Measurements from ENCODE around the gene STK38L. TPM values are rescaled to one million over a fixed set of nuclear protein-coding genes. Genes with fewer than 3 reads are reported as not detected.

The STK38L gene
- total and polyA plus RNA-seq, 10 of the 15 experiments (the other 5 are each of a cell fraction or from before 2014, with no cell fraction given): 43.0 to 154 (median 115) TPM

DNA sequence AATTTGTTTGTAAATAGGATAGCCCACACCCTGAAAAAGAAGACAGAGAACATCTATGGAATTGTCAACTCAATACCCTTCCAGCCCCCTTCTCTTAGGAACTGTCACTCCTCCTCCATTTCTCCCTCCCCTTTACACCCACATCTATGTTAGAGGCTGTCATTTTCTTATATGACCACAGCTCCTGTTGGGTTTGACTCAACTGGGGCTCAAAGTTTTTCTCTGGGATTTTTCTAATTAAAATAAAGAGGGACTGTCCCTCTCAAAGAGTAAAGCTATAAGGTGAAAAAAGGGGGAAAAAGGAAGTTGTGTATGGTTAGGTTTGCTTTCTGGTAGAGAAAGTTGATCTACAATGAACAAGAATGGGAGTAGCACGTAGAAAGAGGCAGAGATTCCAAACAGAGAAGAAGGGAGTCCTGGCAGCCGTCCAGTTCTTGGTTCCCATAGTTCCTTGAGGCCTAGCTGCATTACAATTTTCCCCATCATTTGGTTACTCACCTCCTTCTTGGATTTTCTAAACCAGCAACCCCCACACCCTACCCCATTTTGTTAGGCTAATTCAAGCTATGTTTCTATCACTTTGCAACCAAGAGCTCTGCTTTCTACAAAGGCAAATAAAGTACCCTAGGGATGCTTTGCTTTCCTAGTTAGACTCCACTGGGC lies 44.3 kb upstream of the STK38L start (continued):
- TF ChIP-seq MEF2A (IDR thresholded peaks at IDR 0.05; ENCODE audit: insufficient read depth, low read depth, low read length) (no peak), ZNF207 (IDR thresholded peaks at IDR 0.05; ENCODE audit: borderline replicate concordance) (no peak), TARDBP (IDR thresholded peaks at IDR 0.05; ENCODE audit: borderline replicate concordance) (no peak), GATAD2B (conservative IDR thresholded peaks at IDR 0.05; ENCODE audit: low read depth) (no peak), NR2F1 (conservative IDR thresholded peaks at IDR 0.05) (no peak), BCL11A (IDR thresholded peaks at IDR 0.05; ENCODE audit: low read depth, low read length) (no peak), CREB1 (IDR thresholded peaks at IDR 0.05; ENCODE audit: low read depth) (no peak), IRF4 (IDR thresholded peaks at IDR 0.05; ENCODE audit: low read depth, low read length) (no peak), CHD4 (IDR thresholded peaks at IDR 0.05) (no peak), JUNB (IDR thresholded peaks at IDR 0.05) (peak; percentile 34; the same call in 1 of the 2 replicates), NFYA (IDR thresholded peaks at IDR 0.05; ENCODE audit: borderline replicate concordance, low read depth, low read length) (no peak), KDM1A (IDR thresholded peaks at IDR 0.05; ENCODE audit: borderline replicate concordance) (no peak), ETV6 (conservative IDR thresholded peaks at IDR 0.05 in 1 of 2, IDR thresholded peaks at IDR 0.05 in 1 of 2; ENCODE audit: borderline replicate concordance in 1 of 2, low read depth in 1 of 2) (no peak), HDAC6 (IDR thresholded peaks at IDR 0.05; ENCODE audit: unreplicated experiment) (no peak), RUNX3 (IDR thresholded peaks at IDR 0.05; ENCODE audit: low read length) (peak; percentile 74), ZNF24 (IDR thresholded peaks at IDR 0.05) (no peak)
- TF ChIP-seq, protein P1, sequence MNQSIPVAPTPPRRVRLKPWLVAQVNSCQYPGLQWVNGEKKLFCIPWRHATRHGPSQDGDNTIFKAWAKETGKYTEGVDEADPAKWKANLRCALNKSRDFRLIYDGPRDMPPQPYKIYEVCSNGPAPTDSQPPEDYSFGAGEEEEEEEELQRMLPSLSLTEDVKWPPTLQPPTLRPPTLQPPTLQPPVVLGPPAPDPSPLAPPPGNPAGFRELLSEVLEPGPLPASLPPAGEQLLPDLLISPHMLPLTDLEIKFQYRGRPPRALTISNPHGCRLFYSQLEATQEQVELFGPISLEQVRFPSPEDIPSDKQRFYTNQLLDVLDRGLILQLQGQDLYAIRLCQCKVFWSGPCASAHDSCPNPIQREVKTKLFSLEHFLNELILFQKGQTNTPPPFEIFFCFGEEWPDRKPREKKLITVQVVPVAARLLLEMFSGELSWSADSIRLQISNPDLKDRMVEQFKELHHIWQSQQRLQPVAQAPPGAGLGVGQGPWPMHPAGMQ (IDR thresholded peaks at IDR 0.05; ENCODE audit: borderline replicate concordance): no peak
- TF ChIP-seq, protein P2, sequence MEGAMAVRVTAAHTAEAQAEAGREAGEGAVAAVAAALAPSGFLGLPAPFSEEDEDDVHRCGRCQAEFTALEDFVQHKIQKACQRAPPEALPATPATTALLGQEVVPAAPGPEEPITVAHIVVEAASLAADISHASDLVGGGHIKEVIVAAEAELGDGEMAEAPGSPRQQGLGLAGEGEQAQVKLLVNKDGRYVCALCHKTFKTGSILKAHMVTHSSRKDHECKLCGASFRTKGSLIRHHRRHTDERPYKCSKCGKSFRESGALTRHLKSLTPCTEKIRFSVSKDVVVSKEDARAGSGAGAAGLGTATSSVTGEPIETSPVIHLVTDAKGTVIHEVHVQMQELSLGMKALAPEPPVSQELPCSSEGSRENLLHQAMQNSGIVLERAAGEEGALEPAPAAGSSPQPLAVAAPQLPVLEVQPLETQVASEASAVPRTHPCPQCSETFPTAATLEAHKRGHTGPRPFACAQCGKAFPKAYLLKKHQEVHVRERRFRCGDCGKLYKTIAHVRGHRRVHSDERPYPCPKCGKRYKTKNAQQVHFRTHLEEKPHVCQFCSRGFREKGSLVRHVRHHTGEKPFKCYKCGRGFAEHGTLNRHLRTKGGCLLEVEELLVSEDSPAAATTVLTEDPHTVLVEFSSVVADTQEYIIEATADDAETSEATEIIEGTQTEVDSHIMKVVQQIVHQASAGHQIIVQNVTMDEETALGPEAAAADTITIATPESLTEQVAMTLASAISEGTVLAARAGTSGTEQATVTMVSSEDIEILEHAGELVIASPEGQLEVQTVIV (IDR thresholded peaks at IDR 0.05; ENCODE audit: borderline replicate concordance, partially characterized antibody): no peak
- TF ChIP-seq, protein P3, sequence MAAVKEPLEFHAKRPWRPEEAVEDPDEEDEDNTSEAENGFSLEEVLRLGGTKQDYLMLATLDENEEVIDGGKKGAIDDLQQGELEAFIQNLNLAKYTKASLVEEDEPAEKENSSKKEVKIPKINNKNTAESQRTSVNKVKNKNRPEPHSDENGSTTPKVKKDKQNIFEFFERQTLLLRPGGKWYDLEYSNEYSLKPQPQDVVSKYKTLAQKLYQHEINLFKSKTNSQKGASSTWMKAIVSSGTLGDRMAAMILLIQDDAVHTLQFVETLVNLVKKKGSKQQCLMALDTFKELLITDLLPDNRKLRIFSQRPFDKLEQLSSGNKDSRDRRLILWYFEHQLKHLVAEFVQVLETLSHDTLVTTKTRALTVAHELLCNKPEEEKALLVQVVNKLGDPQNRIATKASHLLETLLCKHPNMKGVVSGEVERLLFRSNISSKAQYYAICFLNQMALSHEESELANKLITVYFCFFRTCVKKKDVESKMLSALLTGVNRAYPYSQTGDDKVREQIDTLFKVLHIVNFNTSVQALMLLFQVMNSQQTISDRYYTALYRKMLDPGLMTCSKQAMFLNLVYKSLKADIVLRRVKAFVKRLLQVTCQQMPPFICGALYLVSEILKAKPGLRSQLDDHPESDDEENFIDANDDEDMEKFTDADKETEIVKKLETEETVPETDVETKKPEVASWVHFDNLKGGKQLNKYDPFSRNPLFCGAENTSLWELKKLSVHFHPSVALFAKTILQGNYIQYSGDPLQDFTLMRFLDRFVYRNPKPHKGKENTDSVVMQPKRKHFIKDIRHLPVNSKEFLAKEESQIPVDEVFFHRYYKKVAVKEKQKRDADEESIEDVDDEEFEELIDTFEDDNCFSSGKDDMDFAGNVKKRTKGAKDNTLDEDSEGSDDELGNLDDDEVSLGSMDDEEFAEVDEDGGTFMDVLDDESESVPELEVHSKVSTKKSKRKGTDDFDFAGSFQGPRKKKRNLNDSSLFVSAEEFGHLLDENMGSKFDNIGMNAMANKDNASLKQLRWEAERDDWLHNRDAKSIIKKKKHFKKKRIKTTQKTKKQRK (IDR thresholded peaks at IDR 0.05; ENCODE audit: low read depth, low read length): no peak
- TF ChIP-seq, protein P4, sequence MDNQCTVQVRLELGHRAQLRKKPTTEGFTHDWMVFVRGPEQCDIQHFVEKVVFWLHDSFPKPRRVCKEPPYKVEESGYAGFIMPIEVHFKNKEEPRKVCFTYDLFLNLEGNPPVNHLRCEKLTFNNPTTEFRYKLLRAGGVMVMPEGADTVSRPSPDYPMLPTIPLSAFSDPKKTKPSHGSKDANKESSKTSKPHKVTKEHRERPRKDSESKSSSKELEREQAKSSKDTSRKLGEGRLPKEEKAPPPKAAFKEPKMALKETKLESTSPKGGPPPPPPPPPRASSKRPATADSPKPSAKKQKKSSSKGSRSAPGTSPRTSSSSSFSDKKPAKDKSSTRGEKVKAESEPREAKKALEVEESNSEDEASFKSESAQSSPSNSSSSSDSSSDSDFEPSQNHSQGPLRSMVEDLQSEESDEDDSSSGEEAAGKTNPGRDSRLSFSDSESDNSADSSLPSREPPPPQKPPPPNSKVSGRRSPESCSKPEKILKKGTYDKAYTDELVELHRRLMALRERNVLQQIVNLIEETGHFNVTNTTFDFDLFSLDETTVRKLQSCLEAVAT (IDR thresholded peaks at IDR 0.05): no peak
- TF ChIP-seq, protein P5, sequence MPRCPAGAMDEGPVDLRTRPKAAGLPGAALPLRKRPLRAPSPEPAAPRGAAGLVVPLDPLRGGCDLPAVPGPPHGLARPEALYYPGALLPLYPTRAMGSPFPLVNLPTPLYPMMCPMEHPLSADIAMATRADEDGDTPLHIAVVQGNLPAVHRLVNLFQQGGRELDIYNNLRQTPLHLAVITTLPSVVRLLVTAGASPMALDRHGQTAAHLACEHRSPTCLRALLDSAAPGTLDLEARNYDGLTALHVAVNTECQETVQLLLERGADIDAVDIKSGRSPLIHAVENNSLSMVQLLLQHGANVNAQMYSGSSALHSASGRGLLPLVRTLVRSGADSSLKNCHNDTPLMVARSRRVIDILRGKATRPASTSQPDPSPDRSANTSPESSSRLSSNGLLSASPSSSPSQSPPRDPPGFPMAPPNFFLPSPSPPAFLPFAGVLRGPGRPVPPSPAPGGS (IDR thresholded peaks at IDR 0.05; ENCODE audit: borderline replicate concordance, insufficient read depth, low read depth, low read length, poor library complexity, severe bottlenecking): no peak

Data from GM12878 (cell line).